Measurements from ENCODE around the gene FMNL3. TPM values are rescaled to one million over a fixed set of nuclear protein-coding genes. Genes with fewer than 3 reads are reported as not detected.
A peak's percentile ranks its signal among the peaks of the same experiment; 100 is the strongest.

Gene FMNL3
- total RNA-seq, 1 donor from 2014 or later: 30.4 TPM

DNA sequence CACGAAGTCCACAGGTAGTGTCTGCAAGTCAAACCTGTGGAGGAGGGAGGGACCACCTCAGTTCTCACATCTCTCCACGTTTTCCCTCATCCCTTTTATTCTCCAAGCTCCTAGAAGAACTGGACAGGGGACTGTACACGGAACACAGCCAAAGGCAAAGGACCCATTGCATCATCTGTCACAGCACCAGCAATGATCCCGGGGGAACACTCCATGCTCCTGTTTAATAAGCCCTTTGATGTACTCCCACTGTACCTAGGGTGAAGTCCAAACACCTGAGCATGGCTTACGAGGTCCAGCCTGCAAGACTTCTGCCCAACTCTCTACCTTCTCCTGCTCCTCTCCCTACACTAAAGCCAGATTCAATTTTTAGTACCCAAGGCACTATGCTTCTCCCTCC lies 57.3 kb downstream of the FMNL3 start:
- TF ChIP-seq, protein P1, sequence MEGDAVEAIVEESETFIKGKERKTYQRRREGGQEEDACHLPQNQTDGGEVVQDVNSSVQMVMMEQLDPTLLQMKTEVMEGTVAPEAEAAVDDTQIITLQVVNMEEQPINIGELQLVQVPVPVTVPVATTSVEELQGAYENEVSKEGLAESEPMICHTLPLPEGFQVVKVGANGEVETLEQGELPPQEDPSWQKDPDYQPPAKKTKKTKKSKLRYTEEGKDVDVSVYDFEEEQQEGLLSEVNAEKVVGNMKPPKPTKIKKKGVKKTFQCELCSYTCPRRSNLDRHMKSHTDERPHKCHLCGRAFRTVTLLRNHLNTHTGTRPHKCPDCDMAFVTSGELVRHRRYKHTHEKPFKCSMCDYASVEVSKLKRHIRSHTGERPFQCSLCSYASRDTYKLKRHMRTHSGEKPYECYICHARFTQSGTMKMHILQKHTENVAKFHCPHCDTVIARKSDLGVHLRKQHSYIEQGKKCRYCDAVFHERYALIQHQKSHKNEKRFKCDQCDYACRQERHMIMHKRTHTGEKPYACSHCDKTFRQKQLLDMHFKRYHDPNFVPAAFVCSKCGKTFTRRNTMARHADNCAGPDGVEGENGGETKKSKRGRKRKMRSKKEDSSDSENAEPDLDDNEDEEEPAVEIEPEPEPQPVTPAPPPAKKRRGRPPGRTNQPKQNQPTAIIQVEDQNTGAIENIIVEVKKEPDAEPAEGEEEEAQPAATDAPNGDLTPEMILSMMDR (IDR thresholded peaks at IDR 0.05): no peak
- Histone ChIP-seq H3K27ac (no peak overlapping the region), H3K36me3 (peaks cover 21 to 80% of the 10 kb centered on the region in 2 donors), H3K4me3 (no peak overlapping the region), H3K27me3 (no peaks in the 10 kb centered on the region), H3K4me1 (peaks cover 0 to 19% of the 10 kb centered on the region in 2 donors), H3K9me3 (no peaks in the 10 kb centered on the region)
- no peak for DNase-seq (ENCODE audit: low spot score in 2 of 2)
- intact Hi-C loops (cut with DNase I): loop anchor here (10.0 kb wide), 1 partner anchor 195 kb away; the partner anchor contains the start of gene BCDIN3D

DNA sequence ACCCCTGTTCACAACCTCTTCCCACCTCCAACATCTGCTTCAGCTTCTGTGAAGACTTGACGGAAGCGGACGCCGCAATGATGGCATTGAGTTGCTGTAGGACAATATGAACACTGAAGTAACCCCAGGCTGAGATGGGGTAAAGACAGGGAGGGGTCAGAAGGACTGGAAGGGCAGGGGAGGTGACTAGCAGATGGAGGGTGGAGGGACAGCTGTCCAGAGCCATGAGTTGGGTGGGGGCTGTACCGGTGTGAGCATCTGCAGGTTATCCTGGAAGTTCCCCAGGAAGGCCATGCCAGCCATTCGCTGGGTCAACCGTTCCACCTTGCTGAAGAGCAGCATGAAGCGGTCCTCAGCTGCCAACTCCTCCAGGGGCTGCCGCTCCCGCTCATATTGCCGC lies 57.8 kb downstream of the FMNL3 start:
- H3K36me3 ChIP-seq: peaks cover 22 to 76% of the 10 kb centered on the region in 2 donors
- DNase-seq (ENCODE audit: low spot score in 2 of 2): no peak

DNA sequence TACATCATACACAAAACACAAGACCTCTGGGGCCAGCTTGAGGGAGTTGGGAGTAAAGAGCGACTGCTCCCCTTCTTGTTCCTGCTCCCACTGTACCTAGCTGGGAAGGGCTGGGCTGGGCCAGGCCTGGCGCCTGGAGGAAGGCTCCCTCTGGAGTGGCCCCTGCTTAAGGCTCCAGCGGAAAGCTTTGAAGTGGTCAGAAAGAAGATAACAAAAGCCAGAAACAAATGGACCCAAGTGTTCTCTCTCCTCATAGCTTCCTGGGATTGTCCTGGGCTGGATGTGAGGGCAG lies 58.5 kb downstream of the FMNL3 start:
- H3K36me3 ChIP-seq: peaks cover 29 to 76% of the 10 kb centered on the region in 2 donors
- no peak for DNase-seq (ENCODE audit: low spot score in 2 of 2)
- no peaks in the 10 kb centered on the region for H3K9me3 ChIP-seq
- peak overlapping the region; percentile 58 to 72 for H3K27ac ChIP-seq
- no peak overlapping the region for H3K4me3 ChIP-seq
- TF ChIP-seq, protein P1 (IDR thresholded peaks at IDR 0.05): no peak
- peaks cover 0 to 19% of the 10 kb centered on the region in 2 donors for H3K4me1 ChIP-seq
- intact Hi-C loops (cut with DNase I): loop anchor here (10.0 kb wide), 1 partner anchor 196 kb away; the partner anchor contains the start of gene BCDIN3D
- H3K27me3 ChIP-seq: no peaks in the 10 kb centered on the region

More for the DNA sequence above, 57.8 kb downstream of the FMNL3 start:
- TF ChIP-seq, protein P1 (IDR thresholded peaks at IDR 0.05): no peak
- intact Hi-C loops (cut with DNase I): loop anchor here (10.0 kb wide), 1 partner anchor 195 kb away; the partner anchor contains the start of gene BCDIN3D
- Histone ChIP-seq H3K9me3 (no peaks in the 10 kb centered on the region), H3K4me3 (no peak overlapping the region), H3K4me1 (peaks cover 0 to 19% of the 10 kb centered on the region in 2 donors), H3K27ac (no peak overlapping the region), H3K27me3 (no peaks in the 10 kb centered on the region)

DNA sequence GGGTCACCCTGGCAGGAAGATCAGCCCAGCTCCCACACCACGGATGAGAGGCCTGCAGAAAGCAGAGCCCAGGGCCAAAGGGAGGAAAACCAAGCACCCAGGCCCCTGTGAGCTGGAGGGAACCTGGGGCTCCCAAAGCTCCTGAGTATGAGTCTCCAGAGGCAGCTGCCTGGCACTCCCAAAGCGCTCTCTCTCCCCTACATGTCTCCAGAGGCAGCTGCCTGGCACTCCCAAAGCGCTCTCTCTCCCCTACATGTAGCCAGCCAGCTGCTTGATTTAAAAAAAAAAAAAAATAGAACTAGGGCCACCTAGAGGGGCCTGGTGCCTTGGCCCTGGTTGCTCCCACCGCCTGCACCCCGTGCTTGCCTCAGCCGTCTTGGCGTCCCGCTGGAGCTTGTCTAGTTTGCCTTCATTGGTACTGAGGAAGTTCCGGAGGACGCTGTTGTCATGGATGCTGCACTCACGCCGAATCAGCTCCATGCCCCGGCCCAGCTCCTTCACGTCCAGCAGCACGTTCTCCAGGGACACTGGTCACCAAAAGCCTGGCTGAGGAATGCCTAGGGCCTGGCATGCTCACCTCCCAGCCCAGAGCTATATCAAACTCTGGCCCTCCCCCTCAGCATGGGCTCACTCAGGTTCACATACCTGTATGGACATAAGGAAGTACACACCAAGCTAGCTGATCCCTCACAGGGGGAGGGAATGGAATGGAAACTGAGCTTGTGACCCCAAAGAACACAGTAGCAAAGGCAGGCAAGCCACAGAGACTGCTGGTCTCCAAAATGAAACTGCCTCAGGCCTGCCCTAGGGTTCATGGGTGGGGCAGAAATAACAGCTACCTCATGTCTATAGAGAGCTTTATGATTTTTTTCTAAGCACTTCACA lies 59.1 kb downstream of the FMNL3 start:
- peaks cover 0 to 19% of the 10 kb centered on the region in 2 donors for H3K4me1 ChIP-seq
- H3K27me3 ChIP-seq: no peaks in the 10 kb centered on the region
- TF ChIP-seq, protein P1 (IDR thresholded peaks at IDR 0.05): no peak
- DNase-seq (ENCODE audit: low spot score in 2 of 2): no peak
- intact Hi-C loops (cut with DNase I): loop anchor here (10.0 kb wide), 1 partner anchor 197 kb away; the partner anchor contains the start of gene BCDIN3D
- H3K36me3 ChIP-seq: peaks cover 29 to 76% of the 10 kb centered on the region in 2 donors
- no peak overlapping the region for H3K4me3 ChIP-seq
- H3K9me3 ChIP-seq: no peaks in the 10 kb centered on the region
- H3K27ac ChIP-seq: peak overlapping the region; percentile 58 to 72

DNA sequence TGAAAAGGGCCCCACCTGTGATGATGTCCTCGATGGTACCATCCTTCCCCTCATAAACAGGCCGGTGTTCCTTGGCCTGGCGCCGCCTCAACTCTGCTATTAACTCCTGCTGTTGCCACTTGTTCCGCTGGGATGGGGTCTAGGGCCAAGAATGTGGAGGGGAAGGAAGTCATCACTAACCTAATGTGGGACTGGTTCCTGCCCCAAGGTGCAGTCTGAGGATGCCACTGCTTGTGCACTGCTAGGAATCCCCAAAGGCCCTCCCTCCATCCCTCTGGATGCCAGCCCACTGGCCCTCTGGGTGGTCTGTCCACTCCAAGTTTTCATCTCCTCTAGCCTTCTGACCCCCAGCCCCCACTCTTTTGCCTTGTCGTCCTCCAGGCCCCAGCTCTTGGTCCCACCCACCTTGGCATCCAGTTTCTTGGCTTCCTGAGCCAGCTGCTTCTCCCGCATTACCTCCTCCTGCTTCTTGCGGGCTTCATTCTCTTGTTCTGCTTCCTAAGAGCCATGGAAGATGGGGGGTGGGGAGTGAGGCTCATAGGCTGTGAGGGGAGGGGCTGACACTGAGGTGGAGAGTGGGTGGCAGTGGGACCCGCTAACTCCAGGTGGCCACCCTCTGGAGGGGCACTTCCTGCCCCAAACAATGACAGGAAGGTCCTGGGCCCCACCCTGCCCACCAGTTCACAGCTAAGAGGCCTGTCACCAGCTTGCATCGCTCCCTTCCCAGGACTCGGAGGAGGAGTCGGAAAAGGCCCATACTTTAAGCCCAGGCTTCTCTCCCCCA lies 60.1 kb downstream of the FMNL3 start:
- no peak for DNase-seq (ENCODE audit: low spot score in 2 of 2)

More for the DNA sequence above, 60.1 kb downstream of the FMNL3 start:
- H3K27ac ChIP-seq: peak overlapping the region; percentile 58 to 72
- H3K4me1 ChIP-seq: peaks cover 0 to 19% of the 10 kb centered on the region in 2 donors
- H3K36me3 ChIP-seq: peaks cover 31 to 76% of the 10 kb centered on the region in 2 donors
- H3K9me3 ChIP-seq: no peaks in the 10 kb centered on the region
- intact Hi-C loops (cut with DNase I): loop anchor here (10.0 kb wide), 1 partner anchor 198 kb away; the partner anchor contains the start of gene BCDIN3D
- no peaks in the 10 kb centered on the region for H3K27me3 ChIP-seq
- TF ChIP-seq, protein P1 (IDR thresholded peaks at IDR 0.05): no peak
- H3K4me3 ChIP-seq: no peak overlapping the region

Measured in ascending aorta (tissue), 2 donors.